ENCODE data around the gene CMTM8. TPM values are rescaled to one million over a fixed set of nuclear protein-coding genes. Genes with fewer than 3 reads are reported as not detected.
"Not testable (repeated sequence)": the region's sequence is repeated elsewhere in the genome, so short reads cannot be mapped to it uniquely, and the experiment has no call there.

CMTM8 gene, protein sequence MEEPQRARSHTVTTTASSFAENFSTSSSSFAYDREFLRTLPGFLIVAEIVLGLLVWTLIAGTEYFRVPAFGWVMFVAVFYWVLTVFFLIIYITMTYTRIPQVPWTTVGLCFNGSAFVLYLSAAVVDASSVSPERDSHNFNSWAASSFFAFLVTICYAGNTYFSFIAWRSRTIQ
- 3.4 TPM for total RNA-seq

DNA sequence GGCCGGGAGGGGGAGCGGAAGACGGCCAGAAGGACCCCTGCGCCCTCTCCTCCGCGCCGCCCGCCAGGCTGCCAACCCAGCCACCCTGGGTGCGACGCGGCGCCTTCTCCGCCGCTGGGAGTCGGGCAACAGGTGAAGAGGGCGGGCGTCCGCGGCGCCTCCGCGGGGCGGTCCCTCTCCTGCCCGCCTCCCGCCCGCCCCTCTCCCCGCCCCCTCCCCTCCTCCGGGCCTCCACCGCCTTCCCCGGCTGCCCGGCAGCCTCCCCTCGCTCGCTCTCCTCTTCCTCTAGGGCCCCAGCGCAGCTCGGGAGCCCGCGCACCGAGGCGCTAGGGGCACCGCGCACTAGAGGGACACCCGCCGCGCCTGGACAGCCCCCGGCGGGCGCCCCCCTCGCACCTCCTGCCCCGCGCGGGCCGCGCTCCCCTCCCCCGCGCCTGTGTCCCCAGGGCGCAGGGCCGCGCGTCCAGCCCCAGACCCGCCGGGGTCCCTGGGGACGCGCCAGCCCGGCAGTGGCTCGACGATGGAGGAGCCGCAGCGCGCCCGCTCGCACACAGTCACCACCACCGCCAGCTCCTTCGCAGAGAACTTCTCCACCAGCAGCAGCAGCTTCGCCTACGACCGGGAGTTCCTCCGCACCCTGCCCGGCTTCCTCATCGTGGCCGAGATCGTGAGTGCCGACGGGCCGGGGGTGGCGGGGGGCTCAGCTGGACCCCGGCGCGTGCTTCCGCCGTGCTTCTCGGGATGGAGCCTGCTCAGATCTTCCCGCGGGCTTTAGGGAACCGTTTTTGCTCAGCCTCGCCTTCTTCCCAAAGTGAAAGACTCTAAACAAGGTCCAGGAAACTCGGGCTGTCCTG, at the start of gene CMTM8:
TSS of gene CMTM8 (plus strand) at position 228 of the 854 bp plus-strand sequence. CDS start at position 521, 293 bp downstream.
- DNase-seq: peak; percentile 71

DNA sequence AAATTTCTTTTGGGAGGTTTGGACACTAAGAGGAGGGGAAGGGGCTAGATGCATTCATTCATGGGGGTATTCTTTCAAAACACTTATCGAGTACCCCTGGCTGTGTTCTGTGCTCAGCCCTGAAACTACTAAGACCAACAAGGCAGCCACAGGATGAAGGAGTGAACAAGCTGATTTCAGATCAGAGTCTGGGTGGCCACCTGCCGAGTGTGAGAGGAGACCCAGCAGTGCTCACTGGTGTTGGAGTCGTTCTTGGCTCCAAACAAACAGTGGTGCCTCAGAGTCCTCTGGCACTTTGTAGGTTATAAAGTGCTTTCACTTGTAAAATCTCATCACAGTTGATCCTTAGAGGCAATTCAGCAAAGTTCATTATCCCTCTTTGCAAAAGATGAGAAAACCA, 48.8 kb upstream of the CMTM8 start:
- DNase-seq: no peak

DNA sequence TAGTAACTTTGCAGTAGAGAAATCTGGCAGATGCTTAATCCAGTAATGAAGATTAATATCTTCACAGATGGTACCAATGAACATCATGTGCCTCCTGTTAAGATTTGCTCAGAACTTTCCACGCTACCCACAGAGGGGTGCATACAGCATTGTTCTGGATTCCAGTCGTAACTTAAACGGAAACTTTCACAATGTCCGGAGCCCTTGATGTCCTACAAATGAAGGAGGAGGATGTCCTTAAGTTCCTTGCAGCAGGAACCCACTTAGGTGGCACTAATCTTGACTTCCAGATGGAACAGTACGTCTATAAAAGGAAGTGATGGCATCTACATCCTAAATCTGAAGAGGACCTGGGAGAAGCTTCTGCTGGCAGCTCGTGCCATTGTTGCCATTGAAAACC, 47.9 kb upstream of the CMTM8 start:
- DNase-seq: not testable (repeated sequence)

DNA sequence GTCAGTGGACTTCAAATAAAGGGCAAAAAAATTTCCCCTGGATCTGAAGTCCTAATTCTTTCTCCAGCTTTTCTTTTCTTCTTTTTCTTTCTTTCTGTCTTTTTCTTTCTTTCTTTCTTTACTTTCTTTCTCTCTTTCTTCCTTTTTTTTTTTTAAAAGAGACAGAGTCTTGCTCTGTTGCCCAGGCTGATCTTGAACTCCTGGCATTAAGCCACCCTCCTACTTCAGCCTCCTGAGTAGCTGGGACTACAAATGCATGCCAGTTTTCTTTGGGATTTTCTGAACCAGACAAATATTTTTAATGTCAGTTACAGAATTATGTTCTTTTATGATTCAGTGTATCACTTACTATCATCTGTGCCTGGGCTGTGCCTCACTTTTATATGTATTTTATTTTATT, 45.4 kb upstream of the CMTM8 start:
- DNase-seq: no peak

DNA sequence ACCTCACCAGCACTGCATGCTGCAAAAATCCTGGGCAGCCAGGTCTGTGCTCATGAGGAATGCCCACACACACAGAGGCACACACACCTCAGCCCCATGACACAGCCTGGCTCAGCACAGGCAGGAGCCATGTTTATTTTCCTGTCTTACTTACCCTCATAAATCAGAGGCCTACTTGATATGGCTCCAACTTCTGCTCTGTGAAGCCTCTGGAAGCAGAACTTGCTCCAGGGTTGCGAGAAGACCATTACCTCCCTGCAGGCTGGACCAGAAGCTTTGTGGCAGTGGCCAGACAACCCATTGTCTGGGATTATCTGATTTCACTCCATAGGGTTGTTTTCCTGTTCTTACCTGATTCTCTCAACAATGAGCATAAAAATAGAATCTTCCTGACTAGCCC, 43.8 kb upstream of the CMTM8 start:
- no peak for DNase-seq

DNA sequence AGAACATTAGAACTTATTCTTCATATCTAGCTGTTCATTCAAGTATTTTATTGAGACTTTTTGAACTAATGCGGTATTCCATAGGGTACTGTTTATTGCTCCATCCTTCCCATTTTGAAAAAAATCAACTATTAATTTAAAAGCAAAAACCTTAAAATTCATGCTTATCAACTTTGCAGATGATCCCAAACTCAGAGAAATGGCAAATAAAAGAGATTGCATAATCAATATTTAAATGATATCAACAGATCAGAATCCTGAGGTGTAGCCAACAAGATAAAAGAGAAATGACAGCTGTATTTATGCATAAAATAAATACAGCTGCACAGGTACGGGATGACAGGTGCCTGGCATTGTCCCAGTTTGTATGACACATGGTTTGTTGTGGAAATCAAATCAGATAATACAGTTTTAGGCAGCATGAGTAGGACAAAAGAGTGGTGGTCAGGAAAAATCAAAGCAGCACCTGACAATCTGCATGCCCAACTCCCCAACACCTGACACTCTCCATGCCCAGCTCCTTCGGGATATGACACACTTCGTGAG, 42.4 kb upstream of the CMTM8 start:
- no peak for DNase-seq

DNA sequence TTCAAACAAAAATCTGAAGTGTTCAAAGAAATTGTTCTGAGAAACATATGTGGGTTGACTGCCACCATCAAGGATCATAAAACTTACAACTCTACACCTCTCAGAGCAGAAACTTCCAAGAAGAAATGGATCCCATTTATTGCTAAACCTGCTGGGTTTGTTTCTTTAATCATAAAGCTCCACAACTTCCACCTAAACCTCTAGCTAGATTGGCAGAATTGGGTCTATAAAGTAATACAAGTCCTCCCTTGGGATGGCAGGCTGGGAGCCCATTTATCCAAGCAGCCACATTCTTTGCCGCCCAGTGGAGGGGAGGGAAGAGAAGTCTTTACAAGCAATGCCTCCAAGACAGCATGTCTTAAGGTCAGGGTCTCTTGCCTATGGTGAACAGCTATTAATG, 40.5 kb upstream of the CMTM8 start:
- DNase-seq: no peak

DNA sequence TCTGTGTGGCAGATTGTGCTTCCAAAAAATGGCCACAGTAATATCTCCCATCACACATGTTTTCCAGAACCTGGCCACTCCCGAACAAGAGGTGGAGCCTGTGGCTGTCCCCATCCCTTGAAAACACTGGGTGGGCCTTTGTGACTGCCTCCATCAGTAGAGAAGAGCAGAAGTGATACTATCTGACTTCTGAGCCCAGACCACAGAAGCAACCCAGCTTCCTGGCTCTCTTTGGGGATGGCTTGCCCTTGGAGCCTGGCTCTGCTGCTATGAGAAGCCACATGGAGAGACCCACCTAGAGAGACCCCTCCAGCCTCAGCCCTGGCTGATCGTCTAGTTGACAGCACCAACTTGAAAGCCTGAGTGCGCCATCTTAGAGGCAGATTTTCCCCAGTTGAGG, 39.8 kb upstream of the CMTM8 start:
- no peak for DNase-seq

DNA sequence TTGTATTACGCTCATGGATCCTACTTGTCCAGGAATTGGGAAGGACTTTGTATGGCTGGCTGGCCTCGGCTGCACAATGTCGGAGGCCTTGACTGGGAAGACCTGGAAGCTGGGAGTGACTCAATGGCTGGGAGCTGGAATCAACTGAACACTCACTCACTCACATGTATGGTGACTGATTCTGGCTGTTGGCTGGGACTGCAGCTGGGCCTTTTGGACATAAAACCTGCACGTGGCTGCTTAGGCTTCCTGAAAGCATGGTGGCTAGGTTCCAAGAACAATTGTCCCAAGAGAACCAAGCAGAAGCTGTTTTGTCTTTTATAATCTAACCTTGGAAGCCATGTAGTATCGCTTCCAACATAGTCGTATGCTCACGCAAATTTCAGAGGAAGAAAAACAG, 38.0 kb upstream of the CMTM8 start:
- peak; percentile 79 for DNase-seq

DNA sequence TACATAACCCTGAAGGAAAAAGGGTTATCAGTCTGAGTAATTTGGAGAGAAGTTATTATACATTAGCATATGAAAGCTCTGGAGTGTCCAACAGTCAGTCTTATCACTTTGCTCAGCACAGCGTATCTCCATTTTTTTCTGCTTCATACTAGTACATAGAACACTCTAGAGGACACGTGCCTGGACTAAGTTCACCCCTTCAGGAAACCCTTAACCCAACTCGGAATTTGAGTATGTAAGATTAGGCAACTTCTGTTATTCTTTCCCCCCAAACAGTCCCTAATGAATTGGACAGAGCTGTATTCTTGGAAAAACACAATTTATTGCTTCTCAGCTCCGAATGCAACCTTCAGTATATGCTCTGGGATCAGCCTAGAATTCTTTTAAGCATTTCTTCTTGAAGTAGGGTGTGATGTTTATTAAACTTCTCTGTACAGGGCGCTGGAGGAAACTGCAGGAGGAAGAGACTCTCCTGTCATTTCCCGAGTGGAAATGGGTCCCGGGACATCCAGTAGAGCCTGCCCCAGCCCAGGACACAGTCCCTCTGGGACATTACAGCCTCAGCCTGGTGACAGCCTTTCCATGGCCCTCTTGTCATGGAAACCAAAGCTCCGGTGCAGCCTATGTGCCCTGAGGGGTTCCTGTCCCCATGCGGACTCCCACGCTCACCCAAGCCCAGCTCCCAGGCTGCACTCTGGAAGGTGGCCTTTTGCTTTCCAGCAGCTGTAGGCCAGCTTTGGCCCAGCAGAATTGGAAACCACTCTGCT, 37.3 kb upstream of the CMTM8 start:
- peak; percentile 24 for DNase-seq

DNA sequence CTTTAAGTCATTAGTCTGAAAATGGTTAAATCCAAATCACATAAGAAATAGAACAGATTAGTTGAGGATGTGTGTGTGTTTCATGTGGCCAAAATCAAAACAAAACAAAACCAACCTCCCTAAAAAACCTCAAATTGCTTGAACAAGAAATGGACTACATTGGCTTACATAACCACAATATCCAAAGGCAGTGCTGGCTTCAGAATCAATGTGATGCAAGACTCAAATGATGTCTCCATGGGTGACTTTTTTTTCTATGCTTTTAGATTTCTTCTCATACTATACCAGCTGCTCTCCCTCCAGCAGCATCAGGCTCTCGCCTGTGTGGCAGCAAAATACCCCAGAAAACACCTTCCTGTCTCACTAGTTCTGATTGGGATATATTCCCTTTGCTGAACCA, 36.0 kb upstream of the CMTM8 start:
- DNase-seq: no peak

DNA sequence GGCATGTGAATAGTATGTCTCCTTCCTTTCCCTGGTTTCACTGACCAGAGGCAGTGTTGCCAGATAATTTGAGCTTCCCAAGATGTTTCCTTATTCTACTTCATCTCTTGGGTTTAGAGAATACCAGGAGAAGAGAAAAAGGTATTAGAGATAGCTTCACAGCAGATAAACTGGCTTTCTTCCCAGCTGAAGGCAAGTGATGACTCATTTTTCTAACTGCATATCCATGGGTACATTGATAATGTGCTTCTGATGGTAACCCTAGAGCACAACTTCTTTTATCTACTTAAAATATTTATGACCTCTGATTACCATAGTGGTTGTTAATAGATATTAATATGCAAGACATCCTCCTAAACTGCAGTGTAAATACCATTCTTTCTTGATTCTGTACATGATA, 34.6 kb upstream of the CMTM8 start:
- no peak for DNase-seq

DNA sequence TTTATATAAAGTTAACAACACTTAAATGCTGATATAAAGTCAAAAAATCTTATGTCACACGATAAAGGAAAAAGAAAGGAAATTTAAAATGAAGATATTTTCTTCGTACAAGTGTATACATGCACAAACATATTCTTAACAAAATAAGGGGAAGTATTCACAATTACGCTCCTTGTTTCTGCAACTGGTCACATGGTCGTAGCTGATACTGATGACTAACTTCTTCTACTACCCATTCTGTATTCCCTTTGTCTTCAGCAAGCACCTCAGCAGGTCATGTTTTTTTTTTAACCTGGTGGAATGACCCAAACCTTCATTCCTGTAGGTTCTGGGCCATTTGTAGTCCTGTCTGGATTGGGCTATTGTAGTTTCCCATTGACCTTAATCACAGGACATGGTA, 30.0 kb upstream of the CMTM8 start:
- DNase-seq: no peak

DNA sequence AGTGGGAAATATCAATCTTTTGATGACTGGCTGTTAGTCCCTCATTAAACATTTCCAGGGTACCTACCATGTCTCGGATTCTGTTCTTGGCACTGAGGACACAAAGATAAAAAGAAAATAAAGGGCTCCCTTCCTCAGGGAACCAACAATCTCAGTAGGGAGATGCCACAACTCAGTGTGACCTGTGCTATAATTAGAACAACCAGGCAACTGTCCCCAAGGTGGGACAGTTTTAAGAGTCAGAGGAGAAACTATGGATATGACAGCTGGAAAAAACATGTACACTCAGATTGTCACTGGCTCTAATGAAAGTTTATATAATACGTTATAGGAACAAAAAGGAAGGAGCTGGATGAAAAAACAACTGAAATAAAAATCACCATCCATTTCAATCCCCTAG, 23.3 kb upstream of the CMTM8 start:
- no peak for DNase-seq

DNA sequence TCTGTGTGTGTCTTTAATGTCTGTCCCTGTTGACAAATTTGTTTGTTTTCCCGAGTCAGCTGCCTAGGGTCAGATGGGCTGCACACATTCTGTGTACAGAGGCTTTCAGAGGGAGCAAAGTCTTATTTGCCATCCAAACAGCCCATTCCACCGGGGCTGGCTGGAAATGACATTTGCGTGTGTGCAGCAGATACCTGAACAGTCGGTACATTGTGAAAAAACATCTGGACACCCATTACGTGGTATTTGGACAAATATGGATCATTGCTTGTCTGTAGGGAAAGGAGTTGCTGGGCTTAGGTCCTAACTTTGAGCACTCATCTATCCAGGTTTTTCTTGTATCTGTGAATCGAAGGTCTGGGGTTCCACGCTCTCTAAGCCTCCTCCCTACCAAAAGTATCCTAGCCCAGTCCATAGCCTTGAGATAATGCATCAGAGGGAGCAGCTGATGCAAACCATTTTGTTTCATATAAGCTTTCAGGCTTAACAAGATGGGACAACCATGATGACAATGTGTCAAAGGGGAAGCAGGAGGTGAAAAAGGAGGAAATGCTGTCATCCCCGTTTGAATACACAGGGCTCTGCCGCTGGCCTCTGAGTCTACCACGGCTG, 22.2 kb upstream of the CMTM8 start:
- no peak for DNase-seq

DNA sequence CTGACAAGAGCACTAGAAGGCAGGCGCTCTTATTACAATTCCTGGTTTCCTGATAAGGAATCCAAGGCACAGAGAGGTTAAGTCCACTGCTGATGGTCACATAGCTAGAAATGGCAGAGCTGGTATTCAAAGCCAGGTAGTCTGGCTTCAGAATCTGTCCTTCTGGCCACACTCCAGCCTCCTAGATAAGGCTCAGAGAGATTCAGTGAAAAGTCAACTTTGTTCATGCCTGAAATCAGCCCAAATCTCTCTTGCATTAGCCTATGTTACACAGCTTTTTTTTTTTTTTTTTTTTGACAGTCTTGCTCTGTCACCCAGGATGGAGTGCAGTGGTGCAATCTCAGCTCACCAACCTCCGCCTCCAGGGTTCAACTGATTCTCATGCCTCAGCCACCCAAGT, 21.1 kb upstream of the CMTM8 start:
- DNase-seq: no peak

DNA sequence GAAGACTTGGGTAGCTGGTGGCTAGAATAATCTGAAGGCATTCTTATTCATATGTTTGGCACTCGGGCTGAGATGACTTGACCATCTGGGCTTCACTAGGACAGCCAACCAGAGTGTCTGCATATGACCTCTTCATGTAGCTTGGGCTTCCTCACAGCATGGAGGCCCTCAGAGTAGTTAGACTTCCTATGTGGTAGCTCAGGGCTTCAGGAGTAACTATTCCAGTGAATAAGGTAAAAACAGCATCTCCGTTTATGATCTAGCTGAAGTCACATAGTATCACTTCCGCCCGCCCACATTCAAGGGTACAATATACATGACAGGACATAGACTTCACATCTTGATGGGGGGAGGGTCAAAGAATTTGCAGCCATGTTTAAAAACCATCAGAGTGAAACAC, 18.9 kb upstream of the CMTM8 start:
- no peak for DNase-seq

DNA sequence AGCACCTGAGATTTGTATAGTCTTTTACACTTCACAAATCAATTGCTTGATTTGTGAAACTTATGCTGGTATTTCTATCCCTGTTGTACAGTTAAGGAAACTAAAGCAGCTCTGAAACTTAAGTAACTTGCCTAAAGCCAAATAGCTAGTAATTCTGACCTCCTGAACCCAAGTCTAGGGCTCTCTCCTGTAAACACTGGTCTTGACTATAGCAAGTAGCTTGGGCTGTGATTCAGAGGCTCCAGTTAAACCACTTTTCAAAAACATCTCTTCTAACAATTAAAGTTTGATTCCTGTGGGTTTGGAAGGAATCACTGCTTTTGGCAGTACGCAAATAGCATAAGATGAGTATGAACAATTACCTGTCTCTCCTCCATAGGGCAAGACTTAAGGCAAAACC, 18.5 kb upstream of the CMTM8 start:
- DNase-seq: no peak

DNA sequence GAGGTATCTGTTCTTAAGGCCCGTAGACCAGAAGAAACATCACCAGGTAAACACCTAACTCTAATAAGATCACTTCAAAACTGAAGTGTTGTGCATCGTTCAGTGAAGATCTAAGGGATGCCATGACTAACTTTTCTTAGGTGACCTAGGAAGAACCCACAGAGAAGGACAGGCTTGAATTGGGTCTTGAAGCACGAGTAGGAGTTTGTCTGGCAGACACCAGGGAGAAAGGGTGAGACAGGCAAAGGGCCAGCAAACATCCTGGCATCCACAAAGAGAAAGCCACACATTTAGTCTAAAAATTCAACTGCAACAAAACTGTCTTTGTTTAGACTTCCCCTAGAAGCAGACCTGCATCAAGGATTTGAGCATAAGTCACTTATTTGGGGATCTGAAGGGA, 15.5 kb upstream of the CMTM8 start:
- DNase-seq: no peak

DNA sequence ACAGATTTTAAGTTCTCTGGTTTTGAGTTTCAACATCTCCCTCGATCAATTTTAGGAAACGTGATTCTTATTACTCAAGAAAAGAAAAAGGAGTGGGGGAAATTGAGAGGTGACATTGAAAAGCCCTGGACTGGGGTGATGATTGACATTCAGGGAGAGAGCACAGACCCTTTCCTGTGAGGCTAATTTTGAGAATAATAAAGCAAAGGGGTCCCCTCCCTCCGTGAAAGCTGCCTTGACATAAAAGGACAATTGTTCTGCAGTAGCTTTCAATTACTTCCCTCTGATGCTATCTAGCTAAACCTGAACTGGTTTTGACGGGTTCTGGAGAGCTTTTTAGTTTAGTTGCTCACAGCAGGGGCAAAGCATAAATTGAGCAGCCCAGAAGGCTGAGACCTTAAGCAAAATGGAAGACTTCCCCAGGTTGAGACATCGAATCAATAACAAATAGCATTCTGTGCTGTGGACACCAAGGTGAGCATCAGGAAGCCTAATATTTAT, 14.4 kb upstream of the CMTM8 start:
- DNase-seq: no peak

DNA sequence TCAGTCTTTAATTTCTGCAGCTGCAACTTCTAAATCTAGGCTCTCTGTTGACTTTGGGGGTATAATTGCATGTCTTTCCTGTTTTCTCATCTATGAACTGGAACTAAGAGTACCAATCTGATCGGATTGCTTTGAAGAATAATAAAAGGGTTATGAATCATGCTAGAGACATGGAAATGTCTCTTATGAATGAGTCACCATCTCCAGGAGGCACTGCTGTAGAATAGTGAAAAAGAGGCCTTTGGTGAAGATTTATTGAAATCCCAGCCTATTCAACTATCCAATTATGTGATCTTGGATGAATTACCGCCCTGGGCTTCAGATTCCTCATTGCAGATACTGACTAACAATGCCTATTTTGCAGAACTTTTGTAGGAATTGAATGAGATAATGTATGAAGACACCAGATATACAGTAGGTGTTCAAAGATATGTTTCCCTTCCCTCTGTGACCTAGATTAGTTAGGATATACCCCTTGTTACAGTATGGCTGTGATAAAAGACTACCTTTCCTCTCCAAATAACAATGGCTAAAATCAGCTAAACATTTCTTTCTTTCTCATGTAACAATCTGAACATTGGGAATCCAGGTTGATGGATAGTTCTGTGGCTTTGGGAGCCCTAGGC, 11.5 kb upstream of the CMTM8 start:
- DNase-seq: no peak

DNA sequence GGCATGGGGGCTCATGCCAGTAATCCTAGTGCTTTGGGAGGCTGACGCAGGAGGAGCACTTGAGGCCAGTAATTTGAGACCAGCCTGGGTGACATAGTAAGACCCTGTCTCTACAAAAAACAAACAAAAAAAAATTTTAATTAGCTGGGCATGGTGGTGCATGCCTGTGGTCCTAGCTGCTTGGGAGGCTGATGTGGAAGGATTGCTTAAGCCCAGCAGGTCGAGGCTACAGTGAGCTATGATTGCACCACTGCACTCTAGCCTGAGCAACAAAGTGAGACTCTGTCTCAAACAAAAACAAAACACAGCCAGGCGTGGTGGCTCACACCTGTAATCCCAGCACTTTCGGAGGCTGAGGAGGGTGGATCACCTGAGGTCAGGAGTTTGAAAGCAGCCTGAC, 9.7 kb upstream of the CMTM8 start:
- DNase-seq: not testable (repeated sequence)
